G401 (cell line): ENCODE measurements around the gene MYT1. TPM values are rescaled to one million over a fixed set of nuclear protein-coding genes. Genes with fewer than 3 reads are reported as not detected.
A peak's percentile ranks its signal among the peaks of the same experiment; 100 is the strongest.

Source experiments
- DNase-seq: peaks from one replicate; pipeline ENCODE4 v3.0.0-alpha.2; 2015; ENCODE audit warnings: low spot score
- in situ Hi-C: cut with HindIII; loops from 2 replicates; pipeline ENCODE4 v1.10.0; 2016; ENCODE audit warnings: low sequenced_read_pairs, mixed read lengths
- total RNA-seq: library from RNA; depleted of rRNA; stranded (reverse); fragments of >200 nt; shearing (Covaris generic); gene quantifications from 2 replicates; pipeline ENCODE4 v1.2.3, GENCODE V29; 2014

The MYT1 gene
- total RNA-seq, 1 experiment from 2014 or later: 0.20 TPM

GRCh38 chr20:64206614-64207013 is 42.4 kb downstream of the MYT1 start:
- in situ Hi-C loops: no loop called here
- DNase-seq: no peak

- in situ Hi-C loops: no loop called here
- DNase-seq: no peak
Measured at GRCh38 chr20:64207641-64208590, 43.7 kb downstream of the MYT1 start.

DNA sequence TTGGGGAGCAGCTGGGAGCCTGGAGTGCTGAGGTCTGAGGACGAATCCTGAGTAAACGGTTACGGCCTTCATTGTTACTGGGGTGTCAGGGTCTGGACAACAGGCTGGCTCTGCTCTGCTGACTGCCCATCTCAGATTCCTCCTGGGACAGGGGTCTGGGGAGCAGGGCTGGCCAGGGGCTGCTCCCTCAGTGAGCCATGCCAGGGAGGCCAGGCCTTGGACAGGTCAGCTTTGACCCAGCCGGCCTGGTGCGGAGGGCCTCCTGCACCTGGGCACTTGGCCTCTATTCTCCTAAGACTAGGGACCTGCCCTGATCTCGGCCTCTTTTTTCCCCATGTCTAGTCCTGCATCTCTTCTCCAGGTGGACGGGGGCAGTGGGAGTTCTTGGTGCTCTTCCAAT is 44.9 kb downstream of the MYT1 start:
- in situ Hi-C loops: no loop called here
- no peak for DNase-seq

DNA sequence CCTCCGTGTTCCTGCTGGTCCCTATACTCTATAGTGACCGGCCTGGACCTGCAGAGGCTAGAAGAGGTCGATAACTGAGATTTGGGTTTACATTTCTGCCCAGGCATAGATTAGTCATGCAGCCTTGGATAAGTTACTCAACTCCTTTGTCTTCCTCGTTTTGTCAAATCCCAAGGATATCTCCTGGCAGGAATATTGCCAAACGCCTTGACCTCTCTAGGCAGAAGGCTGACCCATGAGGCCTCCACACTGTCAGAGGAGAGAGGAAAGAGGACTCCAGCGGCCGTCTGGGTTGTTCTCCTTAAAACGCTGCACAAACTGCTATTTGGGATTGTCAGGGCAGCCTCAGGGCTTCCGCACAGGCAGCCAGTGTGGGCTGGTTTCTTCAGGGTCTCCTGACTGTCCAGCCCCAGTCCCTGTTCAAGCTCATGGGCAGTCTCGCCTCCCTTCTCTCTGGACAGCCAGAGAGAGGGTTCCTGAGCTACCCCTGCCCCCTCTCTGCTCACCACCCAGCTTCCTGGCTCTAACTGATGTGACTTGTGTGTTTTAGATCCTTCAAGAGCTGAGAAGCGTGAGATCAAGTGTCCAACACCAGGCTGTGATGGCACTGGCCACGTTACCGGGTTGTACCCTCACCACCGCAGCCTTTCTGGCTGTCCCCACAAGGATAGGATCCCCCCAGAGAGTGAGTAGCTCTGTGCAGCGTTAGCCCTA is 46.6 kb downstream of the MYT1 start:
- in situ Hi-C loops: no loop called here
- no peak for DNase-seq

DNA sequence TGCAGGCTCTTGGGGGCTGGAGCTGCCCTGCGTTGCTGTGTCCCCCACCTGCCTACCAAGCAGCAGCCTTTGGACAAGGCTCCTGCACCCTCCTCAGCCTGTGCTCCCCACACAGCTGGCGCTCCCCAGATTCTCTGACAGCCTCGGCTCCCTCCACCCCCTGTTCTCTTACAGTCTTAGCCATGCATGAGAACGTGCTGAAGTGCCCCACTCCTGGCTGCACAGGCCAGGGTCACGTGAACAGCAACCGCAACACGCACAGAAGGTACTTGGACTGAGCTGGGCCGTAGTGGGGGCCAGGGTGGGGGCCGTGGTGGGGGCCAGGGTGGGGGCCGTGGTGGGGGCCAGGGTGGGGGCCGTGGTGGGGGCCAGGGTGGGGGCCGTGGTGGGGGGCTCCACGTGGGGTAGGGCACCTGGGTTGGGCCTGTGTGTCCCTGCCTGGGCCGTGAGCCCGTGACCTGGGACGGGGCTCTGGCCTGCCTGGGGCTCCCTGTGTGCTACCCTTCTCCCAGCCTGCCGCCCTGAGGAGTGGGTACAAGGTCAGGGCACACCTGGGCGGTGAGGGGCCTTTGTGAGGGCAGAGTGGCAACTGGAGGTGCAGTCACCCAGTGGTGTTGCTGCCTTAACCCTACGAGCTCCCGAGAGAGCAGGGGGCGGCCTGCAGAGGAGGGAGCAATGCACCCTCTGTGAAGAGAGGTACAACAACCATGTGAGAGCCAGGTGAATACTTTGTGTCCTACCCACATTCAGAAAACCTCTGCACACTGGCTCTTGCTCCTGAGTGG is 47.8 kb downstream of the MYT1 start:
- no peak for DNase-seq
- in situ Hi-C loops: no loop called here

DNA sequence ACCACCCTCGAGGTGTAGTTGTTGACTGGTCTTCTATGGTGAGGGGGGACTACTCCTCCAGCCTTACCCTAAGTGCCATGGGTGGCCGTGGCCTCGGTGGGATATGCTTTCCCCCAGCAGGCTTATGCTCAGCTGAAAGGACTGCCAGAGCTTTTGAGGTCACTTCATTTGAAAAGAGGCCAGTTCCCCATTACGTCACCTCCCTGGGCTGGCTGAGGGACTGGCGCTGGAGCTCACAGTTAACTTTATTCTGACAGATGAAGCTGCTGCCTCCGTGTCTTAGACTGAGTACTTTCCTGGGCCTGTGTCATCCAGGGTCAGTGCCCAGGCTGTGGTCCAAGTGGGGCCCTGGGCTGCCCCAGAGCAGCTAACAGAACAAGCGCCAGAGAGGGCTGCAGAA is 48.5 kb downstream of the MYT1 start:
- in situ Hi-C loops: no loop called here

GRCh38 chr20:64214113-64214512 is 49.9 kb downstream of the MYT1 start:
- DNase-seq: no peak
- in situ Hi-C loops: no loop called here

More for the DNA sequence above, 48.5 kb downstream of the MYT1 start:
- peak; percentile 88 for DNase-seq

GRCh38 chr20:64214952-64215351 is 50.7 kb downstream of the MYT1 start:
- no peak for DNase-seq
- in situ Hi-C loops: no loop called here

DNA sequence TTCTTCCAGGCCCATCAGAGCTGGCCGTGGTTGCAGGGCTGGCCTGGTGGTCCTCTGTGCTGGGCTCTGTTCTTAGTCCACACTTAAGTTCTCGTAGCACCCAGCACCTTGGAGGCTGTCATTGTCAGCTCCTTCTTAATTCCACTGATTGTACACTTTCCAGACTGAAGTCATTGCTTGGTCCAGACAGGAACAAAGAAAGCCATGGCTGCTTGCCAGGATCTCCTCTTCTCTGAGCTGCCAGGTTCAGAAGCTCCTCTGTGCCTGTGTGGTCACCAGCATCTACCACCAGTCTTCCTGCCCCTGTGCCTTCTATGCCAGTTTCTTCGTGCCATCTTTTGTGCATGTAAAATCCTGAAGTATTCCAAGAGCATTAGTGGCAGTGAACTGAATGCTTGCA is 51.8 kb downstream of the MYT1 start:
- in situ Hi-C loops: no loop called here
- DNase-seq: peak; percentile 92

- in situ Hi-C loops: no loop called here
- no peak for DNase-seq
Measured at GRCh38 chr20:64216910-64217309, 52.7 kb downstream of the MYT1 start.

- peak; percentile 56 for DNase-seq
- in situ Hi-C loops: no loop called here
Measured at GRCh38 chr20:64217539-64218221, 53.4 kb downstream of the MYT1 start.

- in situ Hi-C loops: no loop called here
- DNase-seq: no peak
Measured at GRCh38 chr20:64219202-64219601, 55.0 kb downstream of the MYT1 start.

DNA sequence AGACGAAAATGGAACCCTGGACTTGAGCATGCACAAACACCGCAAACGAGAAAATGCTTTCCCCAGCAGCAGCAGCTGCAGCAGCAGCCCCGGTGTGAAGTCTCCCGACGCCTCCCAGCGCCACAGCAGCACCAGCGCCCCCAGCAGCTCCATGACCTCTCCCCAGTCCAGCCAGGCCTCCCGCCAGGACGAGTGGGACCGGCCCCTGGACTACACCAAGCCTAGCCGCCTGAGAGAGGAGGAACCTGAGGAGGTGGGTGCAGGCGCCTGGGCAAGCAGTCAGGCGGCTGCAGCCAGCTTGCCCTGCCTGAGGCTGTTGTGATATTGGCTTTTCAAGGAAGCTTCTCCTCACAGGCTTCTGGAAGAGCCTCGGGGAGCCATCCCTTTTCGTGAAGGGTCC is 55.5 kb downstream of the MYT1 start:
- in situ Hi-C loops: no loop called here
- DNase-seq: no peak

DNA sequence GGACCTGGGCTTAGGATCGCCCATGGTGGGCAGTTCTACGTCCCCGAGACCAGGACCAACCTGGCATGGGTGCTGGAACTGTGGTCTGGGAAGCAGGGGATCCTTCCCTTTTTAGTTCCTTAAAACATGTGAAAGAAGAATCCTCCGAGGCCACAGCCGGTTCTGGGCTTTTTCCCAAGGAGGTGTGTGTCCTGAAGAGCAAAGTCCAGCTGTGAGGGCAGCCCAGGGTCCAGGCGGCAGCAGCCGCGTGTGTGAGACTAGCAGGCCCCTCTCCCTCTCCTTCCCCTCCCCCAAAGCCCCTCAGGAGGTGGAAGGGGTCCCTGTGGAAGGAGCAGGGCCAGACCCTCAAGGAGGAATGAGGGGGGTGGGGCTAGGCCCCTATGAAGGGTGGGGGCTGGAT is 56.2 kb downstream of the MYT1 start:
- DNase-seq: no peak
- in situ Hi-C loops: no loop called here

- in situ Hi-C loops: no loop called here
- DNase-seq: no peak
Measured at GRCh38 chr20:64220891-64221527, 56.8 kb downstream of the MYT1 start.

DNA sequence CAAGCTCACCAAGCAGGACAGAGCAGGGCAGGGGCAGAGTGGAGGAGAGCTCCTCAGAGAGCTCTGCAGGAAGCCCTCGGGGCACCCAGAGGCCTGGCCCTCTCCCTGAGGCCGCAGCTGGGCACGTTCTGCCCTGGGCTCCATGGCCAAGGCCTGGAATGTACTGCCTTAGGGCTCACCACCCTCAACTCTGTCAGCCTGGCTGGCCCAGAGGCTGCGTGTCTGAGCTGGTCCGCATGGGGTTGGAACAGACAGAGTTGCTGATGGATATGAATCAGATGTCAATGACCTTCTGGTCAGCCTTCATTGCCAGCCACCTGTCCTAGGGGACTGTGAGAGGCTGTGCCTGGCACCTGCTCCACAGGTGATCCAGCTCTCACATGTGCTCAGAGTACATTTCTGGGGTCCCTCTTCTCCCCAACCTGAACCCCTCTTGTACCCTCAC is 58.1 kb downstream of the MYT1 start:
- no peak for DNase-seq
- in situ Hi-C loops: no loop called here

DNA sequence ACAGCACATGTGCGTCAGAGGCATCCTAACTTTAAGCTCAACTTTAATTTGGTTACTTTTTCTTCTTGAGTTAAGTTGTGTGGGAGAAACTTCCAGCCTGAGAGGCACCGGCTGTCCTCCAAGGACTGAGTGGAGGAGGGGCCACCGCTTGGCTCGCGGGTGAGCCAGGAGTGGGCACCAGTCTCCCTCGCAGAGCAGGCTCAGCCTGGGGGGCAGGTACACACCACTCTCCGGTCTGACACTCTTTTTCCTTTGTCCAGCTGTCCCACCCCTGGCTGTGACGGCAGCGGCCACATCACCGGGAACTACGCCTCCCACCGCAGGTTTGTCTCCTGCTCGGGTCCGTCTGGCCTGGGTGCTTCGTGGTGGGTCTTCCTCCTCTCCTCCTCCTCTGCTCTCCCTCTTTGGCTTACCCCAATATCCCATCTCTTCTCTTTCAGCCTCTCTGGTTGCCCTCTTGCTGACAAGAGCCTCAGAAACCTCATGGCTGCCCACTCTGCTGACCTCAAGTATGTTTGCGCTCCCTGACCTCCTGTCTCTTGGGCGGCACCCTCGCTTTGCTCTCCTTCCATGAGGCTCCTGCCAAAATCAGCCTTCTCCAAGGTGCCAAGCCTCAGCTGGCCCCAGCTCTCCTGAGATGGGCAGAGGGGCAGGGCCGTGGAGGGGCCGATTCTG is 58.7 kb downstream of the MYT1 start:
- no peak for DNase-seq
- in situ Hi-C loops: no loop called here

DNA sequence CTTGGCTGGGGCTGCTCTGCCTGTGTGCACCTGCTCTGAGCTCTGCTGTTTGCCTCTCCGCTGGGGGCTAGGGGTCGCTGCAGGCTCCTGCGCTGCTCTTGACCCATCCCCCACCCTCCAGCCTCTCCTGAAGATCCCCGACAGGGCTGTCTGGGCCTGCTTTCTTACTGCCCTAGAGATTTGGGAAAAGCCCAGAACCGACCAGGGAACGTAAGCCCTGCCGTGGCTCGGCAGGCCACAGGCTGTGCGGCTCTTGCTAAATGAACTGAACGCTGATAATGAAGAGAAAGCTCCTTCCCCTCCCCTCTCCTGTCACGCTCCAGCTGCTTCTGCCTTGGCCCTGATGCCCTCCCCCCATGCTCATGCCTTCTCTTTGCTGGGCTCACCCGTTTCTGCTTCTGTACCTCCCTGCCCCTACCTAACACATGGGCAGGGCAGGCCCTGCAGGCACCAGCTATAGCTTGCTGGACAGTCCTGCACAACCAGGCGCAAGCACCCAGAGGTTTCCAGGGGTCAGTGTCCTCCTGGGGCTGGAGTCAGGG is 59.3 kb downstream of the MYT1 start:
- in situ Hi-C loops: no loop called here
- no peak for DNase-seq
